HepG2 (cell line): ENCODE measurements around the gene YPEL3. TPM values are rescaled to one million over a fixed set of nuclear protein-coding genes. Genes with fewer than 3 reads are reported as not detected.
A peak's percentile ranks its signal among the peaks of the same experiment; 100 is the strongest.

Experiments
- AGO2 ChIP-seq: fragments of 200-400 bp; formaldehyde crosslinking; optimal IDR thresholded peaks from 2 replicates; pipeline ENCODE3; 2017; ENCODE audit warnings: mild to moderate bottlenecking, low read depth, low read length, moderate library complexity
- ARNT2 ChIP-seq: sonication (generic); formaldehyde crosslinking; IDR thresholded peaks from 2 replicates; pipeline ENCODE4 v1.8.0; 2022; ENCODE audit warnings: mild to moderate bottlenecking, low read depth, missing genetic modification reagents, moderate library complexity
- BCL6 ChIP-seq: IDR thresholded peaks from 2 replicates; pipeline ENCODE4 v1.6.1; 2016; ENCODE audit warnings: missing genetic modification reagents, missing compliant biosample characterization
- CBX5 ChIP-seq: sonication (generic); formaldehyde crosslinking; IDR thresholded peaks from 2 replicates; pipeline ENCODE4 v1.4.0; 2020; ENCODE audit warnings: missing genetic modification reagents, borderline replicate concordance
- CHCHD3 ChIP-seq: sonication (generic); formaldehyde crosslinking; IDR thresholded peaks from 2 replicates; pipeline ENCODE4 v1.8.0; 2022; ENCODE audit warnings: mild to moderate bottlenecking, missing genetic modification reagents, moderate library complexity
- CHD2 ChIP-seq: IDR thresholded peaks from 2 replicates; pipeline ENCODE4 v1.6.1; 2011; ENCODE audit warnings: low read depth, low read length, improper control_type of control experiment
- ELF1 ChIP-seq: sonication (generic); formaldehyde crosslinking; IDR thresholded peaks from 2 replicates; pipeline ENCODE4 v1.4.0; 2020; ENCODE audit warnings: missing genetic modification reagents
- ERF ChIP-seq: IDR thresholded peaks from 2 replicates; pipeline ENCODE4 v1.6.1; 2018; ENCODE audit warnings: missing biosample characterization, missing genetic modification reagents
- HNRNPUL1 ChIP-seq: fragments of 200-400 bp; formaldehyde crosslinking; IDR thresholded peaks from 2 replicates; pipeline ENCODE4 v1.6.1; 2017; ENCODE audit warnings: low read depth, mild to moderate bottlenecking, low read length, moderate library complexity
- HOXA3 ChIP-seq: sonication (generic); formaldehyde crosslinking; IDR thresholded peaks from 2 replicates; pipeline ENCODE4 v1.5.0; 2020; ENCODE audit warnings: missing genetic modification reagents
- MIER3 ChIP-seq: IDR thresholded peaks from 2 replicates; pipeline ENCODE4 v1.6.1; 2016; ENCODE audit warnings: missing compliant biosample characterization, borderline replicate concordance
- NCOA2 ChIP-seq: sonication (generic); formaldehyde crosslinking; IDR thresholded peaks from 2 replicates; pipeline ENCODE4 v1.8.0; 2022; ENCODE audit warnings: inconsistent platforms
- NCOR1 ChIP-seq: fragments of 200-600 bp; sonication (generic); IDR thresholded peaks from 2 replicates; pipeline ENCODE4 v1.7.0; 2017; ENCODE audit warnings: antibody characterized with exemption, low read length, borderline replicate concordance
- POLR2AphosphoS5 ChIP-seq: IDR thresholded peaks from 2 replicates; pipeline ENCODE4 v1.6.1; 2012; ENCODE audit warnings: low read depth, low read length
- PRPF4 ChIP-seq: fragments of 200-400 bp; formaldehyde crosslinking; IDR thresholded peaks from 2 replicates; pipeline ENCODE4 v1.6.1; 2016; ENCODE audit warnings: low read length, low read depth; ENCODE audit not compliant: poor library complexity, severe bottlenecking
- SNAI1 ChIP-seq: sonication (generic); formaldehyde crosslinking; IDR thresholded peaks from 2 replicates; pipeline ENCODE4 v1.5.0; 2020; ENCODE audit warnings: mild to moderate bottlenecking, missing genetic modification reagents, borderline replicate concordance
- STAG1 ChIP-seq: sonication (generic); formaldehyde crosslinking; IDR thresholded peaks from 2 replicates; pipeline ENCODE4 v1.4.0; 2020; ENCODE audit warnings: missing genetic modification reagents
- TCF7L2 ChIP-seq: IDR thresholded peaks from 2 replicates; pipeline ENCODE4 v1.6.1; 2011; ENCODE audit warnings: mild to moderate bottlenecking, low read depth, low read length, moderate library complexity
- ZFP36L2 ChIP-seq: sonication (generic); formaldehyde crosslinking; IDR thresholded peaks from 2 replicates; pipeline ENCODE4 v1.4.0; 2020; ENCODE audit warnings: missing genetic modification reagents
- ZNF205 ChIP-seq: IDR thresholded peaks from 2 replicates; pipeline ENCODE4 v1.6.1; 2018; ENCODE audit warnings: missing biosample characterization, missing genetic modification reagents
- ZNF225 ChIP-seq: sonication (generic); formaldehyde crosslinking; IDR thresholded peaks from 2 replicates; pipeline ENCODE4 v1.4.0; 2020; ENCODE audit warnings: mild to moderate bottlenecking, missing genetic modification reagents
- ZNF451 ChIP-seq: sonication (generic); formaldehyde crosslinking; IDR thresholded peaks from 2 replicates; pipeline ENCODE4 v1.5.0; 2020; ENCODE audit warnings: mild to moderate bottlenecking, missing genetic modification reagents
- ZNF577 ChIP-seq: sonication (generic); formaldehyde crosslinking; IDR thresholded peaks from 2 replicates; pipeline ENCODE4 v1.4.0; 2020; ENCODE audit warnings: mild to moderate bottlenecking, low read depth, missing genetic modification reagents, borderline replicate concordance
- ZNF724P ChIP-seq: sonication (generic); formaldehyde crosslinking; IDR thresholded peaks from 2 replicates; pipeline ENCODE4 v1.8.0; 2022; ENCODE audit warnings: missing genetic modification reagents, borderline replicate concordance
- ZNF839 ChIP-seq: sonication (generic); formaldehyde crosslinking; IDR thresholded peaks from 2 replicates; pipeline ENCODE4 v1.4.0; 2020; ENCODE audit warnings: missing genetic modification reagents, mild to moderate bottlenecking, borderline replicate concordance
- polyA plus RNA-seq, 8 experiments: library from polyadenylated mRNA; depleted of rRNA in 3 of 8; stranded (reverse) in 7 of 8; unstranded in 1 of 8; fragments of >200 nt; fragmentation: Illumina TruSeq in 4 of 8; extraction: Trizol in 4 of 8; gene quantifications; 2 replicates each; pipeline versions ENCODE4 v1.2.1 to v1.2.3, GENCODE V29; 2011 to 2016; ENCODE audit warnings: low read depth in 4 of 8, missing spikeins in 1 of 8, mixed read lengths in 1 of 8; ENCODE audit not compliant: insufficient read depth in 1 of 8
- total RNA-seq, 5 experiments: library from RNA; depleted of rRNA; stranded (reverse); fragments of >200 nt; fragmentation: Illumina TruSeq; extraction: Trizol; gene quantifications; 2 replicates each; pipeline ENCODE4 v1.2.3, GENCODE V29; 2016; ENCODE audit warnings: low read depth in 1 of 5
- TF ChIP-seq, protein P1 (sequence below): sonication (generic); formaldehyde crosslinking; IDR thresholded peaks from 2 replicates; pipeline ENCODE4 v1.5.0; 2020; ENCODE audit warnings: missing genetic modification reagents
- TF ChIP-seq, protein P2 (sequence below): sonication (generic); formaldehyde crosslinking; IDR thresholded peaks from 2 replicates; pipeline ENCODE4 v1.4.0; 2020; ENCODE audit warnings: missing genetic modification reagents

The YPEL3 gene
- total and polyA plus RNA-seq, 2 of the 13 experiments (the other 11 are each of a cell fraction or from before 2014, with no cell fraction given) = 5.4 to 47.0 TPM

DNA sequence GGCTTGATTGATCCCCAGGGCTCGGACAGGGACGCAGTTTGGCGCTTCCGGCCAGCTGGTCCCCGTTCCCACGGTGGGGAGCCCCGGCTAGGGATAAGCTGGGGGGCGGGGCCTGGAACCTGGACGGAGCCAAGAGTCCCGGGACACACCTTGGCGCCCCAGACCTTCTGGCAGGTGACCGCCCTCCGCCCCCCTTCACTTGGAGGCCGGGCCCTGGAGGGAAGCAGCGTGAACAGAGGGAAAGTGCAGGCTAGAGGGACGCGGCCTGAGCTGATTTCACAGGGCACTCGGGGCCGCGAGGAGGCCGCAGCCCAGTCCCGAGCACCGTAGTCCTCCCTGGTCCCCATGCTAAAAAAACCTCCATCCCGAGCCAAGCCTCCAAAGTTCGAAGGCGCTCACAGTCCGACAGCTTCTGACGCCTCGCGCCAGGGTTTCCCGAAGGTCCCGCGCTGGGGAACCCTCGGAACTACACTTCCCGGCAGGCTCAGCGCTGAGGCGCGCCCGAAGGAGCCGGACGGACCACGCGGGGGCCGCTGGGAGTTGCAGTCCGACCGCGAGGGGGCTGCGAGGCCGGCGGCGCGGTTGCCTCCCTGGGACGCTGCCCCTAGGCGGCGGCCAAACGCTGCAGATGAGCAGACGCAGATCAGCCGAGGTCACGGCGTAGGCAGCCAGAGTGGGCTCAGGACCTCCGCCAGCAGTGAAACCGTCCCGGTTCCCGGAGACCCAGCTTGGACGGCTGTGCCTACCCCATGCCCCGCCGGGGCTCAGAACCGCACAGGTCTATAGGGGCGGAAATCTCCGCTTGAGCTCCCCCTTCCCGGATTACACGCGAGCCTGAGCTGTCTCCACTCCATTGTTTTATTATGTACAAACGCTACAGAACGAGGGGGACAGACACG is 4.3 kb downstream of the YPEL3 start, which contains the start of gene TBX6 (continued):
- TF ChIP-seq NCOA2 = peak; percentile 50; the same call in 1 of the 2 replicates
- TF ChIP-seq CHCHD3 (CRISPR knock-in tag) = peak; percentile 76; the same call in 1 of the 2 replicates
- 0 out of 2 replicates have a peak, but pooled peaks have one; percentile 20 for TF ChIP-seq SNAI1 (CRISPR knock-in tag)
- TF ChIP-seq ARNT2 (CRISPR knock-in tag) = peak; percentile 78; the same call in 1 of the 2 replicates
- TF ChIP-seq ZNF577 (CRISPR knock-in tag) = no peak
- no peak for TF ChIP-seq PRPF4
- no peak for TF ChIP-seq NCOR1
- peak; percentile 52; the same call in 1 of the 2 replicates for TF ChIP-seq MIER3 (CRISPR knock-in tag)
- peak; percentile 35; the same call in 1 of the 2 replicates for TF ChIP-seq BCL6 (CRISPR knock-in tag)
- peak; percentile 70 for TF ChIP-seq ELF1
- peak; percentile 88 for TF ChIP-seq HOXA3 (CRISPR knock-in tag)
- TF ChIP-seq, protein P1, sequence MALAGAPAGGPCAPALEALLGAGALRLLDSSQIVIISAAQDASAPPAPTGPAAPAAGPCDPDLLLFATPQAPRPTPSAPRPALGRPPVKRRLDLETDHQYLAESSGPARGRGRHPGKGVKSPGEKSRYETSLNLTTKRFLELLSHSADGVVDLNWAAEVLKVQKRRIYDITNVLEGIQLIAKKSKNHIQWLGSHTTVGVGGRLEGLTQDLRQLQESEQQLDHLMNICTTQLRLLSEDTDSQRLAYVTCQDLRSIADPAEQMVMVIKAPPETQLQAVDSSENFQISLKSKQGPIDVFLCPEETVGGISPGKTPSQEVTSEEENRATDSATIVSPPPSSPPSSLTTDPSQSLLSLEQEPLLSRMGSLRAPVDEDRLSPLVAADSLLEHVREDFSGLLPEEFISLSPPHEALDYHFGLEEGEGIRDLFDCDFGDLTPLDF (CRISPR knock-in tag) = peak; percentile 88
- peak; percentile 85 for TF ChIP-seq AGO2
- TF ChIP-seq, protein P2, sequence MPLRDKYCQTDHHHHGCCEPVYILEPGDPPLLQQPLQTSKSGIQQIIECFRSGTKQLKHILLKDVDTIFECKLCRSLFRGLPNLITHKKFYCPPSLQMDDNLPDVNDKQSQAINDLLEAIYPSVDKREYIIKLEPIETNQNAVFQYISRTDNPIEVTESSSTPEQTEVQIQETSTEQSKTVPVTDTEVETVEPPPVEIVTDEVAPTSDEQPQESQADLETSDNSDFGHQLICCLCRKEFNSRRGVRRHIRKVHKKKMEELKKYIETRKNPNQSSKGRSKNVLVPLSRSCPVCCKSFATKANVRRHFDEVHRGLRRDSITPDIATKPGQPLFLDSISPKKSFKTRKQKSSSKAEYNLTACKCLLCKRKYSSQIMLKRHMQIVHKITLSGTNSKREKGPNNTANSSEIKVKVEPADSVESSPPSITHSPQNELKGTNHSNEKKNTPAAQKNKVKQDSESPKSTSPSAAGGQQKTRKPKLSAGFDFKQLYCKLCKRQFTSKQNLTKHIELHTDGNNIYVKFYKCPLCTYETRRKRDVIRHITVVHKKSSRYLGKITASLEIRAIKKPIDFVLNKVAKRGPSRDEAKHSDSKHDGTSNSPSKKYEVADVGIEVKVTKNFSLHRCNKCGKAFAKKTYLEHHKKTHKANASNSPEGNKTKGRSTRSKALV (CRISPR knock-in tag) = peak; percentile 77
- no peak; the same call in 1 of the 2 replicates for TF ChIP-seq ZNF724P (CRISPR knock-in tag)
- peak; percentile 54; the same call in 1 of the 2 replicates for TF ChIP-seq CHD2
- TF ChIP-seq HNRNPUL1 = no peak
- no peak for TF ChIP-seq CBX5 (CRISPR knock-in tag)
- TF ChIP-seq ERF (CRISPR knock-in tag) = peak; percentile 59; the same call in 1 of the 2 replicates
- TF ChIP-seq STAG1 = peak; percentile 93
- no peak for TF ChIP-seq ZFP36L2 (CRISPR knock-in tag)
- peak; percentile 19; the same call in 1 of the 2 replicates for TF ChIP-seq ZNF225
- peak; percentile 86; the same call in 1 of the 2 replicates for TF ChIP-seq ZNF451 (CRISPR knock-in tag)
- peak; percentile 67 for TF ChIP-seq POLR2AphosphoS5
- peak; percentile 54; the same call in 1 of the 2 replicates for TF ChIP-seq ZNF205
- TF ChIP-seq ZNF839 (CRISPR knock-in tag) = no peak
- no peak for TF ChIP-seq TCF7L2
